HG03575 (cell line): Measurements from ENCODE around the gene PCK1.

Source experiments
- ATAC-seq: cut with Tn5 transposase; IDR thresholded peaks from one replicate; pipeline ENCODE4 v1.9.1; 2021; ENCODE audit not compliant: unreplicated experiment, insufficient number of reproducible peaks, low FRiP score; ENCODE audit errors: extremely low read depth

The PCK1 gene

DNA sequence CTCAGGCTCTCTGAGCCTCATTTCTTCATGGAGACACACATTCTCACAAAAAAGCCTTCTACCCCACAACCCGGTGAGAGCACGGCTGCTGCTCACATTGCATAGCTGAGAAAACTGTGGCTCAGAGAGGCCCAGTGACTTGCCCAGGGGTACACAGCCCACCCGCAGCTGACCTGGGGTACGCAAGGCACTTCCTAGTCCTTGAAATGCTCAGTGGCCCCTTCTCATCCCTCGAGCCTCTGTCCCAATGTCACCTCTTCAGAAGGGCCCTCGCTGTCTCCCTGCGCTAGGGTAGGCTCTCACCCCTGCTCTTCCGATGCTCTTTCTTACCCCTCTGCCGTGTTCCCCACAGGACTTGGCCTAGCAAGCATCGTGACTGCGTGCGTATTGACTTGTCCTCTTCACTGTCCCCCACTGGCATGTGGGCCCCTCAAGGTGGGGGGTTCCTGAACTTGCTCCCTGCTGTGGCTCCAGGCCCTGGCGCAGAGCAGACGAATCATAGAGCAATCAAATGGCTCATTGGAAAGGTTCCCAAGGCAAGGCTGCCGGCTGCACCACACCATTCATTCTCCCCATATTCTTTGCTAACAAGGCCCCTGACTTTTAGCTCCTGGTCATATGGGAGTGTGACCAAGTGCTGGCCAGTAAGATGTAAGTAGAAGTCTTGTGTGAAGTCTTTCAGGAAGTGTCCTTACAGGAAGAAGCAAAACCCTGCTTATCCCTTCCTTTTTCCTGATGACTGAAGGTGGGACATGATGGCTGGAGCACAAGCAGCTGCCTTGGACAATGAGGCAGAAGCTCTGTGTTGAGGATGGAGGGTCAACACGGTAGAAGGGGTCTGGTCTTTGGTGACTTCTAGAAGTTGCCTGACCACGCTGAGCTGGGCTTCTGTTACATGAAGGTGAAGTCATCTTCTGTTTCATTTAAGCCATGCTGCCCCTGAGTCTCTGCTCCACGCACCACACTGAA lies 22.7 kb downstream of the PCK1 start:
- ATAC-seq = no peak

DNA sequence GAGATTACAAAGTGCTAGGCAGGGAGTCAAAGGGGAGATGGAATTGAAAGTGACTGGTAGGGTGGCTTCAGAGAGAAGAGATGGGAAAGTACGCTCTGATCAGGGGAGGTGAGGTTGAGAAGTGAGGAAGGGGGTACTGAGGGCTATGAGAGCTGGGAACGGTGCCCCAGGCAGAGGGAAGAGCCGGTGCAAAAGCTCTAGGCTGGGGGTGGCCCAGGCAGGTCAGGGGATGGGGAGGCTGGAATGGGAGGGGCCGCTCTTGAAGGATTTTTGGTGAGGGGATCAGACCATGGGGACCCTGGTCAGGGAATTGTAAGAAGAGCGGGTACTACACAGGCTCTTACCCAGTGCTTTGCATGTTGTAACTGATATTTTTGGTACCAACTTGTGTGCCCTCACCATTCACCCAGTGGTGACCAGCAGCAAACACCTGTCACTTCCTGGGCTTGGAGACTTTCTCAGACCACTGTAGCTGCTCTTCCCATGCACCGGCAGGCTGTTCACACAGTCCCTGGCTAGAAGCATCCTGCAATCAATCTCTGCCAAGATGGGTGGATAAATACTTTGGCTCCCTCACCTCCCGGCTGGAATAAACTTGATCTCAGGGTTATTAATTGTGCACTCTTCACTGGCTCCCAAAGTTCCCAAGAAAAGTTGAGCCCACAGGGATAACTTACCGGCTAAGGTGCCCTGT lies 24.0 kb downstream of the PCK1 start:
- ATAC-seq = no peak

DNA sequence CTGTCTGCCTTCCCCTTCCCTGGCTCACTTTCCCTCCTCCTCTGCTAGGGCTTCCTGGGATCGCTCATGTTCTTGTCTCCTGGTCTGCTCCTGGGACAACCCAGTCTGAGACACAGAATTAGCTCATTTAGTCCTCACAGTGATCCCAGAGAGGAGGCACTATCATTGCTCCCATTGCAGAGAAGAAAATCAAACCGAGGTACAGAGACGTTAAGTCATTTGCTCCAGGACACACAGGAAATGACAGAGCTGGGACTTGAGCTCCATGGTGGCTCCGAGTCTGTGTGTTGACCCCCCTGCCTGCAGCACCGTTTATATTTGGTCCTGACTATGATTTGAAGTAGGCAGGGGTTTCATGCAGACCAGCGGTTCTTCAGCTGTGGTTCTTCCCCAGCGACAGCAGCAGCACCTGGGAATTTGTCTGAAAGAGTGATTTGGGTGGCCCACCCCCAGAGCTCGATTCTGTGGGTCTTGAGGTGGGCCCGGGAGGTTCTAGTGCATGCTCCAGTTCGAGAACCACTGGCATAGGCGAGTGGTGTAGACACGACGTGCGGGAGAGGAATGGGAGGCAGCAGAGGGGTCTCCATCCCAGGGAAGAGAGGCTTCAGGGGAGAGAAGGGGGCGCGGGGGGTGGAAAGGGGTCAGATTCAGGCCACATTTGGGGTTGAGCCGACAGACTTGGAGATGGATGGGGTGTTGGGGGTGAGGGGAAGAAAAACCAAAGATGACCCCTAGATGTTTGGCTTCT lies 24.7 kb downstream of the PCK1 start:
- no peak for ATAC-seq

DNA sequence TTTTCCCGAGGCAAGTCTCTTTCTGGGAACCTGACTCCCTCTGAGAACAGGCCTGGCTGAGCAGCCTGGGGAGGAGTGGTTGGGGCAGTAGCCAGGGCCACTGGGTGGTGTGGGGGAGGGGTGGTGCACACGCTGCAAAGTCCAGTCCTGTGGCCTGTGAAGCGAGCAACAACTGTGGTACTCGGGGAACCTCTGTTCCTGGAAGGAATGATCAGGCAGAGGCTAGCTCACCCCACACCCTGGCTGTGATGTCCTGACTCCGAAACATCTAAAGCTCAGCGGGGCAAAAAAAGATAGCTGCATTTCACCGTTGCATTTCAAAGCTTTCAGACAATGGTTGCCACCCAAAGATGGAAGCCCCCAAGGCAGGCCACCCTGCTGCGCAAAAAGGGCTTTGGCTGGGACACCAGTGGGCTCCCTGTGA lies 25.5 kb downstream of the PCK1 start:
- ATAC-seq = no peak

GRCh38 chr20:57586943-57587277 lies 26.0 kb downstream of the PCK1 start:
- ATAC-seq = no peak

DNA sequence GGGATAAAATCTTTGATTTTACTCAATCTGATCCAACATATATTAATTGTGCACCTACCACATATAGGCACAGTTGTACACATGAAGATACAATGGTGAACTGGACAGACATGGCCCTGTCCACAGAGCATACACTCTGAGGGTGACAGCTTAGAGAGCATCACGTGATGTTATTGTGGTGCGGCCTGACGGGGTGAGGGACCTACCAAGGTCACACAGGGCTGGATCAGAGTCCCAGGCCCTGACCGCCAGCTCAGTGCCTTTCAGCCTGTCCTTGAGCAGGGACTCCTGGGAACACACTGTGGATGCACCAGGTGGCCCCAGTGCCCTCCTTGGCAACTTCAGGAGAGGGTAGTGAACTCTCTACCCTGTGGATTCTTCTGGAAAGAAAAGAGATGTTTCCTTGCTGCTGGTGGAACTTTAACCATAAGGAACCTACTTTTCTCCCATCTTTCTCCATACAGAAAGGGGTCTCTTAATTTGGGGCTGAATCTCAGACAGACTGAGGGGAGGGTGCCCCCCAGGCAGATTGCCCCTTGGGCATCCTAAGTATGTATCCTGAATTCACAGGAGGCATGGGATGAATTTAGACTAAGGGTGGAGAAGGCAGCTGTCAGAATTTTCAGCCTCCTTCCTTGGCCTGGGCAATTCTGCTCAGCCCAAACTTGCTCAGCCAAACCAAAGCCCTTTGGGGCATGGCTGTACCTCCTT lies 26.5 kb downstream of the PCK1 start:
- ATAC-seq = no peak

- no peak for ATAC-seq
These were observed 27.1 kb downstream of the PCK1 start for GRCh38 chr20:57587989-57588377.

DNA sequence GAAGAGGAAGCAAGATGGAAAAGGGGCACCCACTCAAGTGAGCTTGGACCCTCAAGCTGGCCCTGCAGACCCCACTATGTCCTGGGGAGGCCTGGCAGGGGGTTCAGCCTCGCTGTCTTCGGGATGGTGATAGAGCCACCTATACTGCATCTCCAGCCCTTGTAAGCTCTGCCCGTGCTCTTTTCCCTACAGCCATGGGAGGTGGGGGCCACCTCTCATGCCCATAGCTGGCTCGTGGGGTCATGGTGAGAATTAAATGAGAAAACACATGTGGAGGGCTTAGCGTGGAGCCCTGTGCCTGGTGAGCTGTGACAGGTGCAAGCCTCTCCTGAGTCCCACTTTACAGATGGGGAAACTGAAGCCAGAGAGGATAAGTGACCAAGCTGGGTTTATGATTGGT lies 27.7 kb downstream of the PCK1 start:
- ATAC-seq = no peak

GRCh38 chr20:57589123-57589727 lies 28.3 kb downstream of the PCK1 start:
- no peak for ATAC-seq

GRCh38 chr20:57589728-57590484 lies 29.0 kb downstream of the PCK1 start:
- ATAC-seq = no peak

GRCh38 chr20:57590485-57591288 lies 29.8 kb downstream of the PCK1 start:
- no peak for ATAC-seq

GRCh38 chr20:57591289-57592229 lies 30.6 kb downstream of the PCK1 start:
- ATAC-seq = no peak

GRCh38 chr20:57592263-57593092 lies 31.6 kb downstream of the PCK1 start:
- ATAC-seq = no peak

GRCh38 chr20:57593134-57593886 lies 32.4 kb downstream of the PCK1 start:
- no peak for ATAC-seq
